A549 (cell line): Measurements from ENCODE around the gene NCOA1. TPM values are rescaled to one million over a fixed set of nuclear protein-coding genes. Genes with fewer than 3 reads are reported as not detected.
"Not testable (repeated sequence)": the region's sequence is repeated elsewhere in the genome, so short reads cannot be mapped to it uniquely, and the experiment has no call there.

ENCODE experiments used
- ATAC-seq, 2 experiments: fragments of 200-7000 bp in 1 of 2; fragments of >200 bp in 1 of 2; cut with Nextera tagmentation in 1 of 2; cut with Tn5 transposase in 1 of 2; 3 replicates each; pipeline versions ENCODE4 v1.8.0 to v1.9.1; 2018 to 2020; ENCODE audit warnings: mild to moderate bottlenecking in 1 of 2, moderate library complexity in 1 of 2
- CTCF ChIA-PET: fragments of 300-600 bp; sonication (Branson Sonifier 250); formaldehyde crosslinking; extraction: SDS; loops from one replicate; lab custom pipeline; 2021; ENCODE audit warnings: antibody characterized with exemption, inconsistent platforms; lab: Yijun Ruan, JAX
- POLR2A ChIA-PET: fragments of 350-600 bp; formaldehyde crosslinking; extraction: SDS; loops from one replicate; lab custom pipeline; 2021; ENCODE audit warnings: antibody characterized with exemption, inconsistent platforms; lab: Yijun Ruan, JAX
- DNase-seq, 2 experiments: peaks; one replicate each; pipeline versions ENCODE4 v3.0.0 to v3.0.0-alpha.2; 2011 to 2016; ENCODE audit warnings: low read depth in 1 of 2, low spot score in 1 of 2
- FAIRE-seq: peaks from 2 replicates; lab custom pipeline; 2011; peaks lifted over from hg19 to GRCh38; lab: Jason Lieb, UNC
- H3K27ac ChIP-seq, 2 experiments: fragments of >200 bp; sonication (Bioruptor Twin); formaldehyde crosslinking; 3 replicates each; pipeline ENCODE4 v1.5.1; 2016 to 2017
- H3K4me1 ChIP-seq: fragments of >200 bp; sonication (Bioruptor Twin); formaldehyde crosslinking; 3 replicates; pipeline ENCODE4 v1.6.1; 2016
- H3K4me2 ChIP-seq: fragments of >200 bp; sonication (Bioruptor Twin); formaldehyde crosslinking; 3 replicates; pipeline ENCODE4 v1.6.1; 2016
- H3K4me3 ChIP-seq: fragments of >200 bp; sonication (Bioruptor Twin); formaldehyde crosslinking; 3 replicates; pipeline ENCODE4 v1.5.1; 2016
- H3K9me3 ChIP-seq: fragments of >200 bp; sonication (Bioruptor Twin); formaldehyde crosslinking; 3 replicates; pipeline ENCODE4 v1.6.1; 2016
- CBX8 ChIP-seq: fragments of 200-600 bp; sonication (generic); IDR thresholded peaks from 2 replicates; pipeline ENCODE4 v1.6.1; 2016
- CHD2 ChIP-seq: fragments of 150-350 bp; IDR thresholded peaks from 2 replicates; pipeline ENCODE4 v1.6.1; 2014; ENCODE audit warnings: low read length; ENCODE audit not compliant: partially characterized antibody
- CHD4 ChIP-seq: fragments of 200-600 bp; sonication (generic); IDR thresholded peaks from 2 replicates; pipeline ENCODE4 v1.6.1; 2016; ENCODE audit warnings: antibody characterized with exemption, mild to moderate bottlenecking, borderline replicate concordance
- E2F6 ChIP-seq: IDR thresholded peaks from 2 replicates; pipeline ENCODE4 v1.6.1; 2012; ENCODE audit warnings: low read depth, borderline replicate concordance
- EHF ChIP-seq: fragments of 250-450 bp; sonication (Bioruptor Pico); IDR thresholded peaks from 2 replicates; pipeline ENCODE4 v1.5.0; 2020; ENCODE audit warnings: mild to moderate bottlenecking
- EHMT2 ChIP-seq: fragments of 200-600 bp; sonication (generic); IDR thresholded peaks from 2 replicates; pipeline ENCODE4 v1.6.1; 2016; ENCODE audit warnings: antibody characterized with exemption, low read depth, mild to moderate bottlenecking, moderate library complexity
- EP300 ChIP-seq, 2 experiments: fragments of >200 bp; sonication (Bioruptor Twin); formaldehyde crosslinking; IDR thresholded peaks; 2 replicates in 1 of 2; 3 replicates in 1 of 2; pipeline ENCODE4 v1.6.1; 2016 to 2017
- FOSL2 ChIP-seq, 2 experiments: fragments of 450-650 bp in 1 of 2; fragments of >200 bp in 1 of 2; sonication (Bioruptor Twin) in 1 of 2; formaldehyde crosslinking; IDR thresholded peaks; 2 replicates each; pipeline versions ENCODE4 v1.5.0 to v1.6.1; 2016 to 2020; ENCODE audit warnings: mild to moderate bottlenecking in 1 of 2, moderate library complexity in 1 of 2
- GATA3 ChIP-seq: IDR thresholded peaks from 2 replicates; pipeline ENCODE4 v1.6.1; 2012; ENCODE audit warnings: borderline replicate concordance
- HDAC2 ChIP-seq: fragments of 200-600 bp; sonication (generic); IDR thresholded peaks from 2 replicates; pipeline ENCODE4 v1.6.1; 2016
- HES2 ChIP-seq: fragments of >200 bp; sonication (Bioruptor Twin); formaldehyde crosslinking; IDR thresholded peaks from 2 replicates; pipeline ENCODE4 v1.6.1; 2016
- HMGXB4 ChIP-seq: fragments of 250-450 bp; sonication (Bioruptor Pico); IDR thresholded peaks from 2 replicates; pipeline ENCODE4 v1.5.0; 2021; ENCODE audit warnings: mild to moderate bottlenecking, moderate library complexity, borderline replicate concordance
- HOXA7 ChIP-seq: fragments of 250-450 bp; sonication (Bioruptor Pico); IDR thresholded peaks from 2 replicates; pipeline ENCODE4 v1.5.0; 2020; ENCODE audit warnings: mild to moderate bottlenecking, moderate library complexity
- HOXB5 ChIP-seq: fragments of 250-450 bp; sonication (Bioruptor Pico); IDR thresholded peaks from 2 replicates; pipeline ENCODE4 v1.5.0; 2020; ENCODE audit warnings: mild to moderate bottlenecking, moderate library complexity
- JUNB ChIP-seq: fragments of >200 bp; sonication (Bioruptor Twin); formaldehyde crosslinking; IDR thresholded peaks from 2 replicates; pipeline ENCODE4 v1.6.1; 2016
- MYC ChIP-seq: IDR thresholded peaks from 2 replicates; pipeline ENCODE4 v1.6.1; 2012; ENCODE audit warnings: mild to moderate bottlenecking, inconsistent platforms, low read length, improper control_type of control experiment, borderline replicate concordance
- PBX3 ChIP-seq: IDR thresholded peaks from 2 replicates; pipeline ENCODE4 v1.6.1; 2012
- RARB ChIP-seq: fragments of 250-450 bp; sonication (Bioruptor Pico); IDR thresholded peaks from 2 replicates; pipeline ENCODE4 v1.8.0; 2021; ENCODE audit warnings: mild to moderate bottlenecking, moderate library complexity
- RCOR1 ChIP-seq: fragments of 150-350 bp; IDR thresholded peaks from 2 replicates; pipeline ENCODE4 v1.6.1; 2014; ENCODE audit warnings: antibody characterized with exemption, low read length, low read depth
- REST ChIP-seq: fragments of 200-600 bp; sonication (generic); IDR thresholded peaks from 2 replicates; pipeline ENCODE4 v1.6.1; 2016; ENCODE audit warnings: antibody characterized with exemption, mild to moderate bottlenecking, moderate library complexity
- ZFP36 ChIP-seq: fragments of 450-650 bp; IDR thresholded peaks from 2 replicates; pipeline ENCODE4 v1.6.1; 2014; ENCODE audit warnings: borderline replicate concordance; ENCODE audit not compliant: partially characterized antibody
- ZNF302 ChIP-seq: fragments of 250-450 bp; sonication (Bioruptor Pico); IDR thresholded peaks from 2 replicates; pipeline ENCODE4 v1.9.0; 2021; ENCODE audit warnings: inconsistent platforms, mild to moderate bottlenecking, moderate library complexity
- ZSCAN20 ChIP-seq: fragments of 250-450 bp; sonication (Bioruptor Pico); IDR thresholded peaks from 2 replicates; pipeline ENCODE4 v1.8.0; 2022; ENCODE audit warnings: mild to moderate bottlenecking, moderate library complexity
- WGBS: methylation state at CpG from one replicate; pipeline ENCODE4 v1.1.6; 2017; ENCODE audit errors: missing lambda C conversion rate; 5-methylcytosine and 5-hydroxymethylcytosine counted together
- polyA plus RNA-seq, 4 experiments: library from polyadenylated mRNA; depleted of rRNA in 3 of 4; stranded (reverse); fragments of >200 nt; fragmentation: RNase III in 1 of 4; extraction: RNeasy Plus Mini Kit Qiagen cat#74134 plus additional on column Dnase treatment in 1 of 4; gene quantifications; 2 replicates in 3 of 4; 3 replicates in 1 of 4; pipeline ENCODE4 v1.2.3, GENCODE V29; 2011 to 2017

NCOA1 gene
- polyA plus RNA-seq, 2 of the 4 experiments (the other 2 are of a cell fraction) = 7.6 to 29.9 TPM

- ATAC-seq (no peak), FAIRE-seq (no peak), DNase-seq (no peak)
- CTCF ChIA-PET = interaction anchor here (1.6 kb wide), 1 partner anchor 345 kb away, joined by 3 read pairs; no protein-coding TSS in a partner anchor
- Histone ChIP-seq H3K4me2 (no peak overlapping the region), H3K27ac (no peak overlapping the region), H3K4me3 (no peak overlapping the region), H3K4me1 (no peaks in the 10 kb centered on the region), H3K9me3 (no peaks in the 10 kb centered on the region)
- 75% methylated on average over 3 of the region's 3 CpGs for WGBS
- TF ChIP-seq ZNF302 (no peak), EHMT2 (no peak), PBX3 (no peak), HMGXB4 (CRISPR knock-in tag) (no peak), HES2 (no peak), E2F6 (no peak), RARB (no peak), FOSL2 (IDR thresholded peaks at IDR 0.05) (no peak), FOSL2 (CRISPR knock-in tag; IDR thresholded peaks at IDR 0.05) (no peak), RCOR1 (no peak)
- TF ChIP-seq, all 56 proteins: peak for 0
- POLR2A ChIA-PET = interaction anchor here (1.3 to 1.5 kb wide), 2 partner anchors 8 to 310 kb away, joined by 3 to 4 read pairs; partner anchors contain the start of genes CENPO, NCOA1 and PTRHD1
Measured at GRCh38 chr2:24482972-24483300, 8.1 kb upstream of the NCOA1 start.

- 75% methylated on average over 6 of the region's 6 CpGs for WGBS
- ATAC-seq, H3K4me2 ChIP-seq, H3K27ac ChIP-seq, POLR2A ChIA-PET, FAIRE-seq, H3K4me3 ChIP-seq, H3K9me3 ChIP-seq, DNase-seq, CTCF ChIA-PET, H3K4me1 ChIP-seq: not testable (repeated sequence)
Measured at GRCh38 chr2:24484677-24485076, 6.4 kb upstream of the NCOA1 start.

GRCh38 chr2:24485197-24485596 lies 5.9 kb upstream of the NCOA1 start:
- Histone ChIP-seq H3K4me3 (no peak overlapping the region), H3K4me1 (peaks cover 8% of the 10 kb centered on the region), H3K9me3 (no peaks in the 10 kb centered on the region), H3K27ac (no peak overlapping the region), H3K4me2 (no peak overlapping the region)
- FAIRE-seq (no peak), ATAC-seq (no peak), DNase-seq (no peak)
- CTCF ChIA-PET = no interaction called here
- TF ChIP-seq ZSCAN20 (CRISPR knock-in tag) (no peak), CHD4 (no peak), CBX8 (no peak), EHMT2 (no peak), JUNB (no peak), MYC (no peak), HOXB5 (CRISPR knock-in tag) (no peak), HOXA7 (CRISPR knock-in tag) (no peak), GATA3 (no peak), CHD2 (no peak), EHF (no peak), ZFP36 (no peak), REST (no peak), EP300 (IDR thresholded peaks at IDR 0.05) (no peak), HDAC2 (no peak), RCOR1 (no peak)
- POLR2A ChIA-PET = no interaction called here
- 80% methylated on average over 3 of the region's 3 CpGs for WGBS
